HepG2 (cell line): ENCODE data around the gene ABCB8. TPM values are rescaled to one million over a fixed set of nuclear protein-coding genes. Genes with fewer than 3 reads are reported as not detected.

Experiments
- ATAC-seq: fragments of 200-7000 bp; cut with Tn5 transposase; 3 replicates; pipeline ENCODE4 v1.9.1; 2020; ENCODE audit warnings: mild to moderate bottlenecking, moderate library complexity
- BruUV-seq: library from RNA; stranded (reverse); fragments of 400-500 nt; replicated peaks from 2 replicates; lab custom pipeline; 2021; lab: Mats Ljungman, UMichigan
- CTCF ChIA-PET: fragments of 300-600 bp; formaldehyde crosslinking; extraction: SDS; loops from one replicate; lab custom pipeline; 2021; ENCODE audit warnings: low total read pairs, inconsistent platforms, low intra/inter-chr PET ratio; lab: Yijun Ruan, JAX
- POLR2A ChIA-PET: fragments of 350-600 bp; sonication (Branson Sonifier 250); formaldehyde crosslinking; loops from one replicate; lab custom pipeline; 2020; ENCODE audit warnings: antibody characterized with exemption, inconsistent platforms; lab: Yijun Ruan, JAX
- DNase-seq: peaks from one replicate; pipeline ENCODE4 v3.0.0-alpha.2; 2015; ENCODE audit warnings: low spot score
- FAIRE-seq: peaks from 3 replicates; lab custom pipeline; 2011; peaks lifted over from hg19 to GRCh38; lab: Jason Lieb, UNC
- H2AFZ ChIP-seq: one replicate; pipeline ENCODE4 v1.6.1; 2011; ENCODE audit warnings: low read length, inconsistent platforms
- H3K27ac ChIP-seq: fragments of 300-600 bp; 3 replicates; pipeline ENCODE4 v1.8.0; 2011; ENCODE audit warnings: mixed run types, mild to moderate bottlenecking, mixed read lengths, low read length, inconsistent platforms; ENCODE audit not compliant: insufficient read depth; ENCODE audit errors: extremely low read length
- H3K27me3 ChIP-seq, 2 experiments: fragments of 200-600 bp in 1 of 2; 2 replicates in 1 of 2; 3 replicates in 1 of 2; pipeline versions ENCODE4 v1.6.0 to v1.8.0; 2011; ENCODE audit warnings: low read length in 2 of 2, mild to moderate bottlenecking in 2 of 2, moderate library complexity in 2 of 2, inconsistent platforms in 1 of 2; ENCODE audit not compliant: insufficient read depth in 2 of 2, control insufficient read depth in 1 of 2
- H3K36me3 ChIP-seq, 2 experiments: fragments of 200-600 bp in 1 of 2; replicated peaks in 1 of 2; 2 replicates in 1 of 2; 3 replicates in 1 of 2; pipeline versions ENCODE4 v1.5.1 to v1.8.0; 2011; ENCODE audit warnings: low read length in 2 of 2, inconsistent platforms in 1 of 2; ENCODE audit not compliant: insufficient read depth in 2 of 2, control insufficient read depth in 1 of 2
- H3K4me1 ChIP-seq: 2 replicates; pipeline ENCODE4 v1.5.1; 2012; ENCODE audit warnings: low read length, inconsistent platforms; ENCODE audit not compliant: insufficient read depth
- H3K4me2 ChIP-seq: 2 replicates; pipeline ENCODE4 v1.6.0; 2011; ENCODE audit warnings: low read depth, low read length, inconsistent platforms
- H3K4me3 ChIP-seq, 3 experiments: fragments of 200-600 bp in 1 of 3; sonication (generic), shearing (Covaris generic) in 1 of 3; replicated peaks in 1 of 3; 2 replicates each; pipeline ENCODE4 v1.5.1; 2011 to 2016; ENCODE audit warnings: low read length in 3 of 3, inconsistent platforms in 2 of 3, low read depth in 2 of 3, mild to moderate bottlenecking in 2 of 3, control low read depth in 1 of 3, mixed read lengths in 1 of 3; ENCODE audit not compliant: insufficient read depth in 1 of 3
- H3K79me2 ChIP-seq: one replicate; pipeline ENCODE4 v1.6.1; 2011; ENCODE audit warnings: low read length, inconsistent platforms; ENCODE audit not compliant: insufficient read depth
- H3K9ac ChIP-seq: 2 replicates; pipeline ENCODE4 v1.6.0; 2011; ENCODE audit warnings: mild to moderate bottlenecking, low read depth, low read length, inconsistent platforms; ENCODE audit not compliant: insufficient read depth
- H3K9me3 ChIP-seq: 2 replicates; pipeline ENCODE4 v1.5.1; 2012; ENCODE audit warnings: mild to moderate bottlenecking, low read length
- H4K20me1 ChIP-seq: 2 replicates; pipeline ENCODE4 v1.6.0; 2011; ENCODE audit warnings: inconsistent platforms, mild to moderate bottlenecking, low read length, moderate library complexity; ENCODE audit not compliant: insufficient read depth
- ADNP ChIP-seq: sonication (generic); formaldehyde crosslinking; IDR thresholded peaks from 2 replicates; pipeline ENCODE4 v1.4.0; 2020; ENCODE audit warnings: missing genetic modification reagents
- ARHGAP35 ChIP-seq: sonication (generic); formaldehyde crosslinking; IDR thresholded peaks from 2 replicates; pipeline ENCODE4 v1.9.0; 2022; ENCODE audit warnings: mild to moderate bottlenecking, inconsistent platforms, moderate library complexity, missing genetic modification reagents, borderline replicate concordance
- ATF4 ChIP-seq, 2 experiments: fragments of 450-650 bp in 1 of 2; sonication (generic) in 1 of 2; formaldehyde crosslinking; IDR thresholded peaks; 2 replicates each; pipeline versions ENCODE4 v1.5.0 to v1.8.0; 2020 to 2022; ENCODE audit warnings: mild to moderate bottlenecking in 1 of 2, missing genetic modification reagents in 1 of 2
- CBFB ChIP-seq: sonication (generic); formaldehyde crosslinking; IDR thresholded peaks from 2 replicates; pipeline ENCODE4 v1.4.0; 2020; ENCODE audit warnings: missing genetic modification reagents
- CSRNP2 ChIP-seq: sonication (generic); formaldehyde crosslinking; conservative IDR thresholded peaks from 2 replicates; pipeline ENCODE4 v1.8.0; 2022; ENCODE audit warnings: low read depth, missing genetic modification reagents
- RFX5 ChIP-seq: IDR thresholded peaks from 2 replicates; pipeline ENCODE4 v1.6.1; 2011; ENCODE audit warnings: low read depth, low read length, improper control_type of control experiment
- SP1 ChIP-seq, 2 experiments: fragments of 450-650 bp in 1 of 2; sonication (generic) in 1 of 2; formaldehyde crosslinking in 1 of 2; IDR thresholded peaks; 2 replicates each; pipeline versions ENCODE4 v1.4.0 to v1.6.1; 2016 to 2020; ENCODE audit warnings: missing genetic modification reagents in 1 of 2
- YEATS2 ChIP-seq: sonication (generic); formaldehyde crosslinking; IDR thresholded peaks from 2 replicates; pipeline ENCODE4 v1.4.0; 2020; ENCODE audit warnings: missing genetic modification reagents, borderline replicate concordance
- ZBTB8A ChIP-seq: sonication (generic); formaldehyde crosslinking; IDR thresholded peaks from 2 replicates; pipeline ENCODE4 v1.4.0; 2020; ENCODE audit warnings: mild to moderate bottlenecking, low read depth, missing genetic modification reagents, borderline replicate concordance
- ZNF136 ChIP-seq: sonication (generic); formaldehyde crosslinking; IDR thresholded peaks from 2 replicates; pipeline ENCODE4 v1.8.1; 2022; ENCODE audit warnings: low read depth, mild to moderate bottlenecking, moderate library complexity, missing genetic modification reagents
- ZNF224 ChIP-seq: sonication (generic); formaldehyde crosslinking; IDR thresholded peaks from 2 replicates; pipeline ENCODE4 v1.5.0; 2020; ENCODE audit warnings: mild to moderate bottlenecking, missing genetic modification reagents
- ZNF343 ChIP-seq: sonication (generic); formaldehyde crosslinking; IDR thresholded peaks from 2 replicates; pipeline ENCODE4 v1.4.0; 2020; ENCODE audit warnings: mild to moderate bottlenecking, missing genetic modification reagents
- ZNF678 ChIP-seq: sonication (generic); formaldehyde crosslinking; IDR thresholded peaks from 2 replicates; pipeline ENCODE4 v1.4.0; 2020; ENCODE audit warnings: mild to moderate bottlenecking, missing genetic modification reagents
- ZNF740 ChIP-seq: sonication (generic); formaldehyde crosslinking; IDR thresholded peaks from 2 replicates; pipeline ENCODE4 v1.4.0; 2020; ENCODE audit warnings: missing genetic modification reagents
- ZSCAN20 ChIP-seq: sonication (generic); formaldehyde crosslinking; IDR thresholded peaks from 2 replicates; pipeline ENCODE4 v1.4.0; 2020; ENCODE audit warnings: missing genetic modification reagents, mild to moderate bottlenecking, borderline replicate concordance
- WGBS: methylation state at CpG from one replicate; pipeline ENCODE4 v1.1.6; 2017; ENCODE audit warnings: low lambda C conversion rate; 5-methylcytosine and 5-hydroxymethylcytosine counted together
- in situ Hi-C: cut with HindIII; loops from 2 replicates; pipeline ENCODE4 v1.10.0; 2017; ENCODE audit warnings: low pct_unique_long_range_greater_than_20kb; ENCODE audit not compliant: extremely low pct_ligation_motif_present
- intact Hi-C: fragments of 100-400 bp; cut with micrococcal nuclease; formaldehyde crosslinking; loops from one replicate; pipeline ENCODE4 v1.10.0; 2022; ENCODE audit not compliant: unreplicated experiment
- polyA plus RNA-seq, 8 experiments: library from polyadenylated mRNA; depleted of rRNA in 3 of 8; stranded (reverse) in 7 of 8; unstranded in 1 of 8; fragments of >200 nt; fragmentation: Illumina TruSeq in 4 of 8; extraction: Trizol in 4 of 8; gene quantifications; 2 replicates each; pipeline versions ENCODE4 v1.2.1 to v1.2.3, GENCODE V29; 2011 to 2016; ENCODE audit warnings: low read depth in 4 of 8, missing spikeins in 1 of 8, mixed read lengths in 1 of 8; ENCODE audit not compliant: insufficient read depth in 1 of 8
- total RNA-seq, 5 experiments: library from RNA; depleted of rRNA; stranded (reverse); fragments of >200 nt; fragmentation: Illumina TruSeq; extraction: Trizol; gene quantifications; 2 replicates each; pipeline ENCODE4 v1.2.3, GENCODE V29; 2016; ENCODE audit warnings: low read depth in 1 of 5
- TF ChIP-seq, protein P1 (sequence below): sonication (generic); formaldehyde crosslinking; IDR thresholded peaks from 2 replicates; pipeline ENCODE4 v1.4.0; 2020; ENCODE audit warnings: low read depth, mild to moderate bottlenecking, missing genetic modification reagents

The ABCB8 gene
- total and polyA plus RNA-seq, 2 of the 13 experiments (the other 11 are each of a cell fraction or from before 2014, with no cell fraction given) = 6.6 to 16.7 TPM

- no peak for TF ChIP-seq ZNF224 (CRISPR knock-in tag)
- TF ChIP-seq YEATS2 = no peak
- TF ChIP-seq, all 625 proteins: peak for 0
Observed at GRCh38 chr7:151000897-151001495, 27.3 kb upstream of the ABCB8 start (continued).

- Histone ChIP-seq H3K9ac (no peak overlapping the region), H3K9me3 (no peaks in the 10 kb centered on the region), H3K36me3 (no peaks in the 10 kb centered on the region), H2AFZ (no peak overlapping the region), H3K4me3 (no peak overlapping the region), H3K27ac (no peak overlapping the region)
- WGBS = 88% methylated on average over 10 of the region's 16 CpGs
- DNase-seq = no peak
- ATAC-seq = no peak
- POLR2A ChIA-PET = no interaction called here
- intact Hi-C loops = no loop called here
- no TSS peak for BruUV-seq
- TF ChIP-seq CBFB (CRISPR knock-in tag) = no peak
- no peak for TF ChIP-seq ZNF343
- TF ChIP-seq ZNF678 = no peak
- TF ChIP-seq ADNP = no peak
- TF ChIP-seq ZNF136 (CRISPR knock-in tag) = no peak
- no peak for TF ChIP-seq ZBTB8A (CRISPR knock-in tag)
- no peak for TF ChIP-seq CSRNP2 (CRISPR knock-in tag)
- no peak for TF ChIP-seq ATF4 (CRISPR knock-in tag; IDR thresholded peaks at IDR 0.05)
- no peak for TF ChIP-seq ZSCAN20 (CRISPR knock-in tag)
- no peak for TF ChIP-seq RFX5
- TF ChIP-seq, protein P1, sequence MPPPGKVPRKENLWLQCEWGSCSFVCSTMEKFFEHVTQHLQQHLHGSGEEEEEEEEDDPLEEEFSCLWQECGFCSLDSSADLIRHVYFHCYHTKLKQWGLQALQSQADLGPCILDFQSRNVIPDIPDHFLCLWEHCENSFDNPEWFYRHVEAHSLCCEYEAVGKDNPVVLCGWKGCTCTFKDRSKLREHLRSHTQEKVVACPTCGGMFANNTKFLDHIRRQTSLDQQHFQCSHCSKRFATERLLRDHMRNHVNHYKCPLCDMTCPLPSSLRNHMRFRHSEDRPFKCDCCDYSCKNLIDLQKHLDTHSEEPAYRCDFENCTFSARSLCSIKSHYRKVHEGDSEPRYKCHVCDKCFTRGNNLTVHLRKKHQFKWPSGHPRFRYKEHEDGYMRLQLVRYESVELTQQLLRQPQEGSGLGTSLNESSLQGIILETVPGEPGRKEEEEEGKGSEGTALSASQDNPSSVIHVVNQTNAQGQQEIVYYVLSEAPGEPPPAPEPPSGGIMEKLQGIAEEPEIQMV (CRISPR knock-in tag) = no peak
- no peak for TF ChIP-seq ZNF740 (CRISPR knock-in tag)
- TF ChIP-seq SP1 (IDR thresholded peaks at IDR 0.05) = no peak
- TF ChIP-seq SP1 (CRISPR knock-in tag; IDR thresholded peaks at IDR 0.05) = no peak
- no peak for TF ChIP-seq ARHGAP35 (CRISPR knock-in tag)
- TF ChIP-seq, all 625 proteins: peak for 0
- in situ Hi-C loops = no loop called here
- no peaks in the 10 kb centered on the region for H3K79me2 ChIP-seq
- H4K20me1 ChIP-seq = no peaks in the 10 kb centered on the region
- H3K27me3 ChIP-seq = peaks cover 0 to 8% of the 10 kb centered on the region in 2 experiments; a peak in 2 of 5 replicates
- H3K4me1 ChIP-seq = peaks cover 39% of the 10 kb centered on the region
- CTCF ChIA-PET = no interaction called here
- no peak overlapping the region for H3K4me2 ChIP-seq
- no peak for FAIRE-seq
Observed at GRCh38 chr7:151001546-151001945, 26.7 kb upstream of the ABCB8 start.
